Osteocyte (in vitro differentiated cells): Measurements from ENCODE around the gene PEX11G. TPM values are rescaled to one million over a fixed set of nuclear protein-coding genes. Genes with fewer than 3 reads are reported as not detected.

Source experiments
- DNase-seq: peaks from one replicate; pipeline ENCODE4 v3.0.0; 2021; ENCODE audit warnings: mixed read lengths; ENCODE audit not compliant: unreplicated experiment; ENCODE audit errors: extremely low spot score
- H3K27ac Mint-ChIP-seq: one replicate; pipeline ENCODE4 v1.8.0; 2021; ENCODE audit warnings: mild to moderate bottlenecking, mixed read lengths; ENCODE audit not compliant: unreplicated experiment
- H3K27me3 Mint-ChIP-seq: one replicate; pipeline ENCODE4 v1.8.0; 2021; ENCODE audit warnings: mixed read lengths; ENCODE audit not compliant: unreplicated experiment
- H3K36me3 Mint-ChIP-seq: one replicate; pipeline ENCODE4 v1.8.0; 2021; ENCODE audit warnings: mixed read lengths; ENCODE audit not compliant: unreplicated experiment
- H3K4me1 Mint-ChIP-seq: one replicate; pipeline ENCODE4 v1.8.0; 2021; ENCODE audit warnings: mixed read lengths; ENCODE audit not compliant: unreplicated experiment
- H3K4me3 Mint-ChIP-seq: one replicate; pipeline ENCODE4 v1.8.0; 2021; ENCODE audit warnings: mild to moderate bottlenecking, moderate library complexity, mixed read lengths; ENCODE audit not compliant: unreplicated experiment
- H3K9me3 Mint-ChIP-seq: one replicate; pipeline ENCODE4 v1.8.0; 2021; ENCODE audit warnings: mixed read lengths; ENCODE audit not compliant: unreplicated experiment
- total RNA-seq: library from RNA; stranded (reverse); gene quantifications from 2 replicates; pipeline ENCODE4 v1.2.1, GENCODE V29; 2021
- TF ChIP-seq, protein P1 (sequence below): fragments of 200-600 bp; sonication (generic); IDR thresholded peaks from 2 replicates; pipeline ENCODE4 v1.5.0; 2021; ENCODE audit warnings: antibody characterized with exemption, mild to moderate bottlenecking, moderate library complexity

PEX11G gene
- total RNA-seq, 1 donor from 2014 or later, result 2.1 TPM

DNA sequence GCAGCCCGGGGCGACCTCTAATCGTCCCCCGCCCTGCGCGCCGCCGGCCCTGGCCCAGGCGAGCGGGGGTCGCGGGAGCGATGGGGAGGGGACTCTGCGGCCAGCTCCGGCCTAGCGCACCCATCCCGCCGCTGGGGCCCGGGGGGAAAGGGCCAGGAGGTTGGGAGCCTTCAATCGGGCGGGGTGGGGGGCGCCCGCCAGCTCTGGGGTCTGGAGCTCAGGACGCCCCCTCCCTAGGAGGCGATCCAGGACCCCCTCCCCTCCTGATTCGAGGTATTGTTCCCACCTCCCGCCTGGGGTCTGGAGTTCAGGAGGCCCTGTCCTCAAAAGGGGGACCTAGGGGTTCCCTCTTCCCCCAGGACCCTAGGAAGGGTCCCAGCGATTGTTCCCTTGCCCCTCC is 27.5 kb upstream of the PEX11G start:
- H3K27ac Mint-ChIP-seq, result peak overlapping the region; percentile 89
- H3K36me3 Mint-ChIP-seq, result peaks cover 7% of the 10 kb centered on the region
- H3K27me3 Mint-ChIP-seq, result no peaks in the 10 kb centered on the region
- no peaks in the 10 kb centered on the region for H3K9me3 Mint-ChIP-seq
- peak overlapping the region; percentile 80 for H3K4me3 Mint-ChIP-seq
- H3K4me1 Mint-ChIP-seq, result peaks cover 26% of the 10 kb centered on the region
- no peak for DNase-seq
- TF ChIP-seq, protein P1, sequence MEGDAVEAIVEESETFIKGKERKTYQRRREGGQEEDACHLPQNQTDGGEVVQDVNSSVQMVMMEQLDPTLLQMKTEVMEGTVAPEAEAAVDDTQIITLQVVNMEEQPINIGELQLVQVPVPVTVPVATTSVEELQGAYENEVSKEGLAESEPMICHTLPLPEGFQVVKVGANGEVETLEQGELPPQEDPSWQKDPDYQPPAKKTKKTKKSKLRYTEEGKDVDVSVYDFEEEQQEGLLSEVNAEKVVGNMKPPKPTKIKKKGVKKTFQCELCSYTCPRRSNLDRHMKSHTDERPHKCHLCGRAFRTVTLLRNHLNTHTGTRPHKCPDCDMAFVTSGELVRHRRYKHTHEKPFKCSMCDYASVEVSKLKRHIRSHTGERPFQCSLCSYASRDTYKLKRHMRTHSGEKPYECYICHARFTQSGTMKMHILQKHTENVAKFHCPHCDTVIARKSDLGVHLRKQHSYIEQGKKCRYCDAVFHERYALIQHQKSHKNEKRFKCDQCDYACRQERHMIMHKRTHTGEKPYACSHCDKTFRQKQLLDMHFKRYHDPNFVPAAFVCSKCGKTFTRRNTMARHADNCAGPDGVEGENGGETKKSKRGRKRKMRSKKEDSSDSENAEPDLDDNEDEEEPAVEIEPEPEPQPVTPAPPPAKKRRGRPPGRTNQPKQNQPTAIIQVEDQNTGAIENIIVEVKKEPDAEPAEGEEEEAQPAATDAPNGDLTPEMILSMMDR, result no peak

DNA sequence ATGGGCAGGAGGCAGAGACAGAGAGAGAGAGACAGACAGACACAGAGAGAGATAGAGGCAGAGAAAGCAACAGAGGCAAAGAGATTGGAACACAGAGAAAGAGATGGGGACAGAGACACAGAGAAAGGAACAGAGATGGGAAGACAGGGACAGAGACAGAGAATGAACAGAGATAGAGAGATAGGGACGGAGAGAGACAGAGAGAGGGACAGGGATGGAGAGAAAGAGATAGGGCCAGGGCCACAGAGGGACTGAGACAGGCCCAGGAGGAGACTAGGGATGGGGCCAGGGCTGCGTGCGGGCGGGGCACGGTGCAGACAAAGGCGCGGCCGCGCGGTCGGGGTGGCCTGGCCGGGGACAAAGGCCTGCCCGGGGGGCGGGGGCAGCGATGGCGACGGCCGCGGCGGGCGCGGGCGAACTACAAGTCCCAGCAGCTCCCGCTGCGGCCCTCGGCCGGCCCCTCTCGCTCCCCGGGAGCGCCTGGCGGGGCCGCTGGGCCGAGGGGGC is 26.9 kb upstream of the PEX11G start, which contains the start of gene ZNF358:
Gene ZNF358 (plus strand): TSS at position 459 of the 507 bp plus-strand sequence. CDS start 3,140 bp downstream, outside the sequence.
- no peak for DNase-seq
- Mint-ChIP-seq H3K36me3 (peaks cover 7% of the 10 kb centered on the region), H3K9me3 (no peaks in the 10 kb centered on the region), H3K4me1 (peaks cover 25% of the 10 kb centered on the region), H3K27ac (peak within 1 kb of the TSS; percentile 97), H3K4me3 (peak within 1 kb of the TSS; percentile 82), H3K27me3 (no peaks in the 10 kb centered on the region)
- TF ChIP-seq, protein P1, result no peak

DNA sequence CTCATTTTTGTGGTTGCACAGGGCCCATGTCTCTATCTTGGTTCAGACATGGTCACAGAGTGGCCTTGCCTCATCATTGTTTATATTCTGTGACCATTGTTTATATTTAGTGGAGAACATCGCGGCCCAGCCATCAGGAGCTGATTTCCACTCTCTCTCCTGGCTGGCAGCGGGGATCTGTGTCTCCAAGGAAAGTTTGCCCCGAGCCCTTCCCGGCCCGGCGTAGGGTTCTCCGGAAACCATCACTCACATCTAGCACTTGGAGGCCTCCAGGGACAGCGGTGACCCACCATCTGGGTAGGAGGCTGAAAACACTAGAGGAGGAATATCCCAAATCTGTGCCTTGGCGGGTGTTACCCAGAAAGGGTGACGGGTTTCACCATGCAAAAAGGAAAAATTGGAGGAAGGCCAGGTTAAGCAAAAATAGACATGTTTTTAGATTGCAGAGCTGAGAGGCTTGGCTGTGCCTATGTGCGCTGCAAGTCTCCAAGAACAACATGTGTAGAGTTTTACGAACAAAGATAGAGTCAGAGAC is 26.3 kb upstream of the PEX11G start:
- Mint-ChIP-seq H3K27me3 (no peaks in the 10 kb centered on the region), H3K4me3 (peak overlapping the region; percentile 82), H3K9me3 (no peaks in the 10 kb centered on the region), H3K4me1 (peaks cover 25% of the 10 kb centered on the region), H3K27ac (peak overlapping the region; percentile 97), H3K36me3 (peaks cover 7% of the 10 kb centered on the region)
- no peak for DNase-seq
- TF ChIP-seq, protein P1, result no peak

DNA sequence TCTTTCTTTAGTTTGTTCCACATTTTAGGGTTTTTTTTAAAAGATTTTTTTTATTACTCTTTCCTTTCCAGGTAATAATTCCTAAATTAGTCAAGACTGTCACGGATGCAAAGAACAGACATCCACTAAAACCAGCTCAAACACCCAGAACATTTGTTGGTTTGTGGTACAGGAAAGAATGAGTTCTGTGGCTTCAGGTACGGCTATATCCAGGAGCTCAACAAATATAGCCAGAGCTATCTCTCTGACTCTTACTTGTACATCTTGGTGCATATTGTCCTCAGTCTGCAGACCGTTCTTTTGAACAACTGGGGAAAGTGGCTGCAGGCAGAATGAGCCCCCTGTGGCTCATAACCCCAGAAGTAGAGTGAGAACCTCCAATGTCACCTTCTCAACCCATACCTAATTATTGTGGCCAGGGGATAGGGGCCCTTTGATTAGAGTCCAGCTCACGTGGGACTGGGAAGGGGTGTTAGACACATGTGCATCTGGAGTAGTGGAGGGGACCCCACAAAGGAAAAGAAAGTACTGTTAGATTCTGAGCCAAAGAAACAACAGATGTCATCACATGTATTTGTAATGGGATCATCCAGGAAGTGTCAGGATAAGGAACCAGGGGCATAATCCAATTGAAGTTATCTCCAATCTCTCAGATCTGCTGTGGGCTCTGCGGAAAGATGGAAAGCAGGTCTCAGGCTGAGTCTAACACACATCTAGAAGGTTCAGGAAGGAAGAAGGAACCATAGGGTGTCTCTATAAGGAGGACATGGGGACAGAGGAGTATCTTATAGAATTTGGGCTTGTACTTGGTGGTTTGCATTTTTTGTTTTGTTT is 25.2 kb upstream of the PEX11G start:
- Mint-ChIP-seq H3K27me3 (no peaks in the 10 kb centered on the region), H3K9me3 (no peaks in the 10 kb centered on the region), H3K4me3 (peak overlapping the region; percentile 34), H3K36me3 (peaks cover 4% of the 10 kb centered on the region), H3K4me1 (peaks cover 25% of the 10 kb centered on the region), H3K27ac (peak overlapping the region; percentile 16)
- TF ChIP-seq, protein P1, result no peak
- no peak for DNase-seq

DNA sequence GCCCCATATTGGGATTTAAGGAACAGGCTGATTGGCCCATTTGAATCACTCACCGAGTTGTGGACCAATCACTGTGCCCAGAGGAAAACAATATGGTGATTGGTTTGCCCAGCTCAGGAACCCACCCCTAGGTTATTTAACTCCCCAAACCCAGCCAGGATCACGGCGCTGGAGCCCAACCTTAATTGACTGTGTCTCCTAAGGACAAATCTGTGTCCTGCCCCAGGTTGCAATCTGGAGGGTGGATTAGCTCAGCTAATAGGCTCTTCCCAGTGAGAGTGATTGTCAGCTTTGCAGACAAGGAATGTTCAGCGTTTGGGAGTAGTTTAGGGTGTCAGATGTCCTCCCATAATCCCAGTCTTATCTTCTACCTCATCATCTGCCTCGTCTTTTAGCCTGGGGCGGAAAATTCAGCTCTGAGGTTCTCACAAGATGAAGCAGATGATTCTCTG is 23.6 kb upstream of the PEX11G start:
- Mint-ChIP-seq H3K27me3 (no peaks in the 10 kb centered on the region), H3K36me3 (no peaks in the 10 kb centered on the region), H3K27ac (no peak overlapping the region), H3K9me3 (no peaks in the 10 kb centered on the region), H3K4me3 (no peak overlapping the region), H3K4me1 (peaks cover 22% of the 10 kb centered on the region)
- TF ChIP-seq, protein P1, result no peak
- no peak for DNase-seq
